KOPT-K1 (cell line): ENCODE results near the gene PCYOX1L.

ENCODE experiments used
- H3K27ac ChIP-seq: fragments of 200-600 bp; sonication (generic); 2 replicates; pipeline ENCODE4 v1.5.1; 2016; ENCODE audit warnings: antibody characterized with exemption, mild to moderate bottlenecking, low read depth, low read length; ENCODE audit not compliant: poor library complexity, severe bottlenecking
- H3K36me3 ChIP-seq: fragments of 200-600 bp; sonication (generic); 2 replicates; pipeline ENCODE4 v1.5.1; 2017; ENCODE audit warnings: antibody characterized with exemption, mild to moderate bottlenecking, low read length, moderate library complexity; ENCODE audit not compliant: insufficient read depth
- H3K9me3 ChIP-seq: fragments of 200-600 bp; sonication (generic); 2 replicates; pipeline ENCODE4 v1.5.1; 2017; ENCODE audit warnings: antibody characterized with exemption, low read length, mild to moderate bottlenecking; ENCODE audit not compliant: insufficient read depth, poor library complexity, severe bottlenecking

Gene PCYOX1L

GRCh38 chr5:149370878-149371277 lies 13.0 kb downstream of the PCYOX1L start:
- no peaks in the 10 kb centered on the region for H3K9me3 ChIP-seq
- no peaks in the 10 kb centered on the region for H3K36me3 ChIP-seq
- no peak overlapping the region for H3K27ac ChIP-seq

GRCh38 chr5:149371296-149371962 lies 13.6 kb downstream of the PCYOX1L start:
- Histone ChIP-seq H3K36me3 (no peaks in the 10 kb centered on the region), H3K9me3 (no peaks in the 10 kb centered on the region), H3K27ac (no peak overlapping the region)

GRCh38 chr5:149372076-149372795 lies 14.4 kb downstream of the PCYOX1L start:
- no peaks in the 10 kb centered on the region for H3K36me3 ChIP-seq
- H3K9me3 ChIP-seq, result no peaks in the 10 kb centered on the region
- no peak overlapping the region for H3K27ac ChIP-seq

- H3K27ac ChIP-seq, result no peak overlapping the region
- no peaks in the 10 kb centered on the region for H3K36me3 ChIP-seq
- no peaks in the 10 kb centered on the region for H3K9me3 ChIP-seq
These were observed 15.1 kb downstream of the PCYOX1L start for GRCh38 chr5:149372932-149373331.

GRCh38 chr5:149374303-149374702 lies 16.5 kb downstream of the PCYOX1L start:
- Histone ChIP-seq H3K27ac (no peak overlapping the region), H3K36me3 (no peaks in the 10 kb centered on the region), H3K9me3 (no peaks in the 10 kb centered on the region)

DNA sequence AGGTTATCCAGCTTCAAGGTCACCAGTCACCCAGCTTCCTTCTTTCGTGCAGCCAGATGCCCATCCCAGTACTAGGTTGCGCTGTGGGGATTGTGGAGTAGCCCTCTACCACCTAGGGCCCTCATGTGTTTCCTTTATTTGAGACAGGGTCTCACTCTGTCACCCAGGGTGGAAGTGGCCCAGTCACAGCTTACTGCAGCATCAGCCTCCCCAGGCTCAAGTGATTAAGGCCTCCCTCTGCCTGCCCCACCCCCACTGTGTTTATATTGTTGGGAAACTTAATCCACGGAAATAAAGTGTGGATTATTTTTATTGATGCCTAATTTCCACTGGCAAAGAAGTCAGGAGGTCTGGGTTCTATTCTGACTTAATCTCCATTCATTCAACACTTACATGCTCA lies 17.0 kb downstream of the PCYOX1L start:
- Histone ChIP-seq H3K36me3 (no peaks in the 10 kb centered on the region), H3K9me3 (no peaks in the 10 kb centered on the region), H3K27ac (no peak overlapping the region)

DNA sequence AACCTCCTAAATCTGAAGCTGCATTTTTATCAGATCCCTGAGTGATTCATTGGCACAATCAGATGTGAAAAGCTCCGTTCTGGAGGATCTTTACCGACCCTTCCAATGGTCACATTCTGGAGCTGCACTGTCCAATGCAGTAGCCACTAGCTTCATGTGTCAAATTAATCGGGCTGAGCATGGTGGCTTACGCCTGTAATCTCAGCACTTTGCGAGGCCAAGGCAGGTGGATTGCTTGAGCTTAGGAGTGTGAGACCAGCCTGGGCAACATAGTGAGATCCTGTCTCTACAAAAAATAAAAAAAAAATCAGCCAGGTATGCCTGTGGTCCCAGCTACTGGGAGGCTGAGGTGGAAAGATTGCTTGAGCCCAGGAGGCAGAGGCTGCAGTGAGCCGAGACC lies 17.6 kb downstream of the PCYOX1L start:
- Histone ChIP-seq H3K27ac (no peak overlapping the region), H3K36me3 (no peaks in the 10 kb centered on the region), H3K9me3 (no peaks in the 10 kb centered on the region)

- H3K27ac ChIP-seq, result no peak overlapping the region
- H3K36me3 ChIP-seq, result no peaks in the 10 kb centered on the region
- H3K9me3 ChIP-seq, result no peaks in the 10 kb centered on the region
These were observed 18.3 kb downstream of the PCYOX1L start for GRCh38 chr5:149376104-149376503.

- Histone ChIP-seq H3K36me3 (no peaks in the 10 kb centered on the region), H3K27ac (no peak overlapping the region), H3K9me3 (no peaks in the 10 kb centered on the region)
These were observed 19.0 kb downstream of the PCYOX1L start for GRCh38 chr5:149376711-149377447.

DNA sequence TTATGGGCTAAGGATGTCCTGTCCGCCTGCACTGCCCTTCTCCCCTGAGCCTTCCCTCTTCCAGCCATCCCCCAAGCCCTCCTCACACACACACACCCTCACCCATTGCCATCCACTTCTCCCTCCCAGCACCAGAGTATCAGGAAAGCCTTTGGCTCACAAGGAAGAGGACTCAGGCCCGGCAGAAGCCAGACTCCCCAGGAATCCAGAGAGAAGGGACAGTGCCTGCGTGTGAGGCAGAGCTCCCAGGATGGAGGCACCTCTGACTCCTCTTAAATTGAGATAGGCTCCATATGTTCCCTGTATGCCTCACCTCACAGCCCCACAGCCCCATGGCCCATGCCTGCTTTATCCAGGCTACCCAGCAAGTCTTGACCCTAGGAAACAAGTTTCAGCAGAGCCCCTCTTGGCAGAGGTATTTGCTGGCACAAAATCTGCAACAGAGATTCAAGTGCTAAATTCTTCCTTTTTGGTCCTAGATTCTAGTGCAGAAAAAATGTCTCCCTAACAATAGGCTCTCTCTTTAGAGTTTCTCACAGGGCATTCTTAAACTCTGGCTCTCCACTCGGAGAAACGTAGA lies 20.5 kb downstream of the PCYOX1L start:
- no peak overlapping the region for H3K27ac ChIP-seq
- no peaks in the 10 kb centered on the region for H3K36me3 ChIP-seq
- no peaks in the 10 kb centered on the region for H3K9me3 ChIP-seq

GRCh38 chr5:149379177-149379761 lies 21.4 kb downstream of the PCYOX1L start, which contains the start of gene IL17B:
IL17B (minus strand) TSS chr5:149379292; CDS start chr5:149379225, 67 bp downstream.
- Histone ChIP-seq H3K27ac (no peak within 1 kb of the TSS), H3K9me3 (no peaks in the 10 kb centered on the region), H3K36me3 (no peaks in the 10 kb centered on the region)

DNA sequence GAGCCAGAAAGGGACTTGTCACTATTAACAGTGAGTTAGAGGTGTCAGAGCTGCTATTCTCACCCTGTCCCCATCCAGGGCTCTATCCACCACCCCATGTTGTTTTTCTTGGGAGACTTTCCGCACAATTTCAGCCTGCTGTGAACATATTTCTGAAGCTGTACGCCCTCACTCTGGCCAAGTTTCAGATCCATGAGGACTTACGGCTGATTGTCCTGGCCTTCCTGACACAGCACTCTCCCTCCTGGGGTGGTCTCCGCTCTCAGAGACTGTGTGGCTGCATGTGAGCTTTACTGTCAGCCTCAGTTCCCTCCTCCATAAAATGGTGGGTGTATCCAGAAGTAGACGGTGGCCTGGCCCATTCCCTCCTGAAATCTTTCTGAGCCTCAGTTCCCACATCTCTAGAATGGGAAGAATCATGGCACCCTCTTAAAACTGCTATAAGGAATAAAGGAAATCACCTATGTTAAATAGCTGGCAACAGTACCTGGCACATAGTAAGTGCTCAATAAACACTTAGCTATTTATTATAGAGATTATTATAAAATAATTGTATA lies 22.1 kb downstream of the PCYOX1L start:
- Histone ChIP-seq H3K27ac (no peak overlapping the region), H3K36me3 (no peaks in the 10 kb centered on the region), H3K9me3 (no peaks in the 10 kb centered on the region)

- Histone ChIP-seq H3K9me3 (no peaks in the 10 kb centered on the region), H3K36me3 (no peaks in the 10 kb centered on the region), H3K27ac (no peak overlapping the region)
These were observed 22.7 kb downstream of the PCYOX1L start for GRCh38 chr5:149380466-149381121.

GRCh38 chr5:149381261-149381985 lies 23.6 kb downstream of the PCYOX1L start:
- no peaks in the 10 kb centered on the region for H3K9me3 ChIP-seq
- no peak overlapping the region for H3K27ac ChIP-seq
- H3K36me3 ChIP-seq, result no peaks in the 10 kb centered on the region
